ENCODE results near the gene TIMP2.
"Not testable (repeated sequence)": the region's sequence is repeated elsewhere in the genome, so short reads cannot be mapped to it uniquely, and the experiment has no call there.

Gene TIMP2

GRCh38 chr17:78965491-78965924, 40.3 kb upstream of the TIMP2 start:
- peaks cover 7% of the 10 kb centered on the region for H3K4me1 ChIP-seq (ENCODE audit: control insufficient read depth, insufficient read depth, low read length)
- H3K36me3 ChIP-seq (ENCODE audit: insufficient read depth, low read length), result peaks cover 14% of the 10 kb centered on the region
- H3K4me3 ChIP-seq (ENCODE audit: low read length), result no peak overlapping the region
- H3K27me3 ChIP-seq (ENCODE audit: control insufficient read depth, insufficient read depth, low read length), result no peaks in the 10 kb centered on the region
- H3K4me2 ChIP-seq (ENCODE audit: low read length), result no peak overlapping the region
- no peak overlapping the region for H3K9ac ChIP-seq (ENCODE audit: low read depth, low read length)
- no peaks in the 10 kb centered on the region for H3K9me3 ChIP-seq (replicated peaks; ENCODE audit: low read length)

- no peak overlapping the region for H3K9ac ChIP-seq (ENCODE audit: low read depth, low read length)
- H3K36me3 ChIP-seq (ENCODE audit: insufficient read depth, low read length), result peaks cover 4% of the 10 kb centered on the region
- H3K9me3 ChIP-seq (replicated peaks; ENCODE audit: low read length), result no peaks in the 10 kb centered on the region
- no peaks in the 10 kb centered on the region for H3K27me3 ChIP-seq (ENCODE audit: control insufficient read depth, insufficient read depth, low read length)
- peaks cover 7% of the 10 kb centered on the region for H3K4me1 ChIP-seq (ENCODE audit: control insufficient read depth, insufficient read depth, low read length)
- H3K4me3 ChIP-seq (ENCODE audit: low read length), result no peak overlapping the region
- no peak overlapping the region for H3K4me2 ChIP-seq (ENCODE audit: low read length)
Observed at GRCh38 chr17:78963378-78963777, 38.2 kb upstream of the TIMP2 start.

- H3K4me2 ChIP-seq (ENCODE audit: low read length); H3K9me3 ChIP-seq (replicated peaks; ENCODE audit: low read length); H3K9ac ChIP-seq (ENCODE audit: low read depth, low read length); H3K4me1 ChIP-seq (ENCODE audit: control insufficient read depth, insufficient read depth, low read length); H3K27me3 ChIP-seq (ENCODE audit: control insufficient read depth, insufficient read depth, low read length); H3K4me3 ChIP-seq (ENCODE audit: low read length); H3K36me3 ChIP-seq (ENCODE audit: insufficient read depth, low read length): not testable (repeated sequence)
Observed at GRCh38 chr17:78962984-78963348, 37.8 kb upstream of the TIMP2 start.

- H3K4me3 ChIP-seq (ENCODE audit: low read length), result no peak overlapping the region
- no peaks in the 10 kb centered on the region for H3K27me3 ChIP-seq (ENCODE audit: control insufficient read depth, insufficient read depth, low read length)
- H3K36me3 ChIP-seq (ENCODE audit: insufficient read depth, low read length), result peaks cover under 1% of the 10 kb centered on the region
- H3K9ac ChIP-seq (ENCODE audit: low read depth, low read length), result no peak overlapping the region
- H3K9me3 ChIP-seq (replicated peaks; ENCODE audit: low read length), result no peaks in the 10 kb centered on the region
- H3K4me1 ChIP-seq (ENCODE audit: control insufficient read depth, insufficient read depth, low read length), result peaks cover 7% of the 10 kb centered on the region
- H3K4me2 ChIP-seq (ENCODE audit: low read length), result no peak overlapping the region
Observed at GRCh38 chr17:78962345-78962983, 37.3 kb upstream of the TIMP2 start.

- Histone ChIP-seq H3K4me3 (ENCODE audit: low read length) (no peak overlapping the region), H3K4me2 (ENCODE audit: low read length) (no peak overlapping the region), H3K9me3 (replicated peaks; ENCODE audit: low read length) (no peaks in the 10 kb centered on the region), H3K9ac (ENCODE audit: low read depth, low read length) (no peak overlapping the region), H3K36me3 (ENCODE audit: insufficient read depth, low read length) (no peaks in the 10 kb centered on the region), H3K27me3 (ENCODE audit: control insufficient read depth, insufficient read depth, low read length) (no peaks in the 10 kb centered on the region), H3K4me1 (ENCODE audit: control insufficient read depth, insufficient read depth, low read length) (peaks cover 7% of the 10 kb centered on the region)
Observed at GRCh38 chr17:78961571-78961970, 36.4 kb upstream of the TIMP2 start.

GRCh38 chr17:78960928-78961327, 35.7 kb upstream of the TIMP2 start:
- Histone ChIP-seq H3K4me2 (ENCODE audit: low read length) (no peak overlapping the region), H3K4me3 (ENCODE audit: low read length) (no peak overlapping the region), H3K9ac (ENCODE audit: low read depth, low read length) (no peak overlapping the region), H3K36me3 (ENCODE audit: insufficient read depth, low read length) (no peaks in the 10 kb centered on the region), H3K27me3 (ENCODE audit: control insufficient read depth, insufficient read depth, low read length) (no peaks in the 10 kb centered on the region), H3K9me3 (replicated peaks; ENCODE audit: low read length) (no peaks in the 10 kb centered on the region), H3K4me1 (ENCODE audit: control insufficient read depth, insufficient read depth, low read length) (peaks cover 7% of the 10 kb centered on the region)

- peaks cover 7% of the 10 kb centered on the region for H3K4me1 ChIP-seq (ENCODE audit: control insufficient read depth, insufficient read depth, low read length)
- H3K9ac ChIP-seq (ENCODE audit: low read depth, low read length), result no peak overlapping the region
- peaks cover 3% of the 10 kb centered on the region for H3K27me3 ChIP-seq (ENCODE audit: control insufficient read depth, insufficient read depth, low read length)
- no peak overlapping the region for H3K4me2 ChIP-seq (ENCODE audit: low read length)
- H3K4me3 ChIP-seq (ENCODE audit: low read length), result no peak overlapping the region
- no peaks in the 10 kb centered on the region for H3K9me3 ChIP-seq (replicated peaks; ENCODE audit: low read length)
- H3K36me3 ChIP-seq (ENCODE audit: insufficient read depth, low read length), result no peaks in the 10 kb centered on the region
Observed at GRCh38 chr17:78959803-78960202, 34.6 kb upstream of the TIMP2 start.

GRCh38 chr17:78958641-78959127, 33.5 kb upstream of the TIMP2 start:
- Histone ChIP-seq H3K4me2 (ENCODE audit: low read length) (no peak overlapping the region), H3K36me3 (ENCODE audit: insufficient read depth, low read length) (no peaks in the 10 kb centered on the region), H3K9ac (ENCODE audit: low read depth, low read length) (no peak overlapping the region), H3K27me3 (ENCODE audit: control insufficient read depth, insufficient read depth, low read length) (peaks cover 6% of the 10 kb centered on the region), H3K4me3 (ENCODE audit: low read length) (no peak overlapping the region), H3K4me1 (ENCODE audit: control insufficient read depth, insufficient read depth, low read length) (peaks cover 7% of the 10 kb centered on the region), H3K9me3 (replicated peaks; ENCODE audit: low read length) (no peaks in the 10 kb centered on the region)

- H3K4me1 ChIP-seq (ENCODE audit: control insufficient read depth, insufficient read depth, low read length), result peaks cover under 1% of the 10 kb centered on the region
- no peak overlapping the region for H3K4me2 ChIP-seq (ENCODE audit: low read length)
- H3K9ac ChIP-seq (ENCODE audit: low read depth, low read length), result no peak overlapping the region
- H3K36me3 ChIP-seq (ENCODE audit: insufficient read depth, low read length), result no peaks in the 10 kb centered on the region
- H3K27me3 ChIP-seq (ENCODE audit: control insufficient read depth, insufficient read depth, low read length), result peaks cover 6% of the 10 kb centered on the region
- no peak overlapping the region for H3K4me3 ChIP-seq (ENCODE audit: low read length)
- H3K9me3 ChIP-seq (replicated peaks; ENCODE audit: low read length), result no peaks in the 10 kb centered on the region
Observed at GRCh38 chr17:78957128-78957527, 31.9 kb upstream of the TIMP2 start.

- no peak overlapping the region for H3K4me2 ChIP-seq (ENCODE audit: low read length)
- H3K9me3 ChIP-seq (replicated peaks; ENCODE audit: low read length), result peaks cover 3% of the 10 kb centered on the region
- H3K4me3 ChIP-seq (ENCODE audit: low read length), result no peak overlapping the region
- no peak overlapping the region for H3K9ac ChIP-seq (ENCODE audit: low read depth, low read length)
- H3K27me3 ChIP-seq (ENCODE audit: control insufficient read depth, insufficient read depth, low read length), result peaks cover 6% of the 10 kb centered on the region
- H3K36me3 ChIP-seq (ENCODE audit: insufficient read depth, low read length), result no peaks in the 10 kb centered on the region
- no peaks in the 10 kb centered on the region for H3K4me1 ChIP-seq (ENCODE audit: control insufficient read depth, insufficient read depth, low read length)
Observed at GRCh38 chr17:78956254-78956653, 31.1 kb upstream of the TIMP2 start.

- Histone ChIP-seq H3K4me1 (ENCODE audit: control insufficient read depth, insufficient read depth, low read length) (no peaks in the 10 kb centered on the region), H3K27me3 (ENCODE audit: control insufficient read depth, insufficient read depth, low read length) (peaks cover 6% of the 10 kb centered on the region), H3K9ac (ENCODE audit: low read depth, low read length) (no peak overlapping the region), H3K36me3 (ENCODE audit: insufficient read depth, low read length) (no peaks in the 10 kb centered on the region), H3K4me3 (ENCODE audit: low read length) (no peak overlapping the region), H3K9me3 (replicated peaks; ENCODE audit: low read length) (peaks cover 17% of the 10 kb centered on the region), H3K4me2 (ENCODE audit: low read length) (no peak overlapping the region)
Observed at GRCh38 chr17:78954684-78955083, 29.5 kb upstream of the TIMP2 start.

Measured in skeletal muscle satellite cell (primary cell).